HG03565 (cell line): ENCODE results near the gene GYPC.

ENCODE experiments used
- ATAC-seq: cut with Tn5 transposase; IDR thresholded peaks from one replicate; pipeline ENCODE4 v1.9.1; 2021; ENCODE audit warnings: mild to moderate bottlenecking, moderate library complexity; ENCODE audit not compliant: unreplicated experiment

The GYPC gene

DNA sequence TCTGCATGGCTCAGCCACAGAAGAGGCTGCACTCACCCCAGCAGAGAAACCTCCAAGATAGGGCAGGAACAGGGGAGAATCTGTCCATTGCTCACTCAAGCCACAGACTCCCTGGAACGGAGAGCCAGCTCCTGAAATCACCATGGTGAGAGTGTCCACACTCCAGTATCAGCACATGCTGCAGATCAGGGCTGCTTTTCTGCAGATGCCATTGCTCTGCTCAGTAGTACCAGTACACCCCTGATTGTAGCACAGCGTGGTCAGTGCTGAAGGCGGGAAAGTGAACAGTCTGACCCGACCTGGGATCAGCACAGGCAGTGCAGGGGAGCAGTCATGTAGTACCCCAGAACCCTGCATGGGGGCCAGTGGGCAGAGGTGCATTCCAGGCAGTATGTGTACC lies 73.9 kb downstream of the GYPC start:
- no peak for ATAC-seq

- no peak for ATAC-seq
Observed at GRCh38 chr2:126730655-126731054, 74.7 kb downstream of the GYPC start.

DNA sequence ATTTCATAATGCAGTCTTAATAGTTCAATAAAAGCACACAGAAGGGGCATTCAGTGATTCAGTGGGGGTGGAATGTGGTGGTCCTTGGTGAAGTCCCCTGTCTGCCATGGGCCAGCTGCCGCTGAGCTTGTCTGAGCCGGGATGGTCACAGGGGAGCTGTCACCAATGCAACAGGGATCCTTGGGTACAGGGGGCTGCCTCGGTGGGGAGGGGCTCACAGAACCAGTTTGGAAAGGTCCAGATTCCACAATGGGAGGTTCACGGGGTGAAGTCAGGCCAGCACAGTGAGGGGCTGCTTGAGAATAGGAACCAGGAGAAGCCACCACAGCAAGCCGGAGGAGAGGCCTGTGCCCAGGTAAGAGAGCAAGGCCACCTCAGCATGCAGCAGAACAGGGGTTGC lies 75.4 kb downstream of the GYPC start:
- no peak for ATAC-seq

- ATAC-seq = no peak
Observed at GRCh38 chr2:126732682-126733245, 76.8 kb downstream of the GYPC start.

DNA sequence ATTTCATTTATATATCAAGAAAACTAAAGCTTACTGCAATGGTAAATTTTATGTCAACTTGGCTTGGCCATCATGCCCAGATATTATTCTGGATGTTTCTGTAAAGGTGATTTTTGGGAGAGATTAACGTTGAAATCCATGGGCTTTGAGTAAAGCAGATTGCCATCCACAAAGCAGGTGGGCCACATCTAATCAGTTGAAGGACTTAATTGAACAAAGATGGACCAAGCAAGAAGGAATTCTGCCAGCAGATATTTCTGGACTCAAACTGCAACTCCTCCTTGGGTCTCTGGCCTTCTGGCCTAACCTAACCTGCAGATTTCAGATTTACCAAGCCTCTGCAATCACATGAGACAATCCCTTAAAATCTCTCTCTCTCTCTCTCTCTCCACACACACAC lies 77.8 kb downstream of the GYPC start:
- ATAC-seq = no peak

GRCh38 chr2:126736133-126736874 lies 80.3 kb downstream of the GYPC start:
- no peak for ATAC-seq

- ATAC-seq = no peak
Observed at GRCh38 chr2:126739141-126739540, 83.2 kb downstream of the GYPC start.

- no peak for ATAC-seq
Observed at GRCh38 chr2:126744640-126745039, 88.7 kb downstream of the GYPC start.
